H1 (cell line): ENCODE data around the gene CAMTA2. TPM values are rescaled to one million over a fixed set of nuclear protein-coding genes. Genes with fewer than 3 reads are reported as not detected.

ENCODE experiments used
- CTCF ChIA-PET: fragments of 300-600 bp; sonication (Branson Sonifier 250); formaldehyde crosslinking; loops from one replicate; lab custom pipeline; 2021; ENCODE audit not compliant: partially characterized antibody; lab: Charles Lee
- POLR2A ChIA-PET: fragments of 300-600 bp; sonication (Branson Sonifier 250); formaldehyde crosslinking; loops from one replicate; lab custom pipeline; 2021; ENCODE audit warnings: inconsistent platforms; ENCODE audit not compliant: partially characterized antibody; lab: Charles Lee
- DNase-seq, 2 experiments: peaks; one replicate each; pipeline versions ENCODE4 v3.0.0 to v3.0.0-alpha.2; 2010 to 2022; ENCODE audit warnings: low spot score in 2 of 2, low read depth in 1 of 2, mixed read lengths in 1 of 2
- FAIRE-seq: peaks from 2 replicates; lab custom pipeline; 2011; peaks lifted over from hg19 to GRCh38; lab: Jason Lieb, UNC
- H2AFZ ChIP-seq: 2 replicates; pipeline ENCODE4 v1.8.1; 2012; ENCODE audit warnings: low read length, inconsistent platforms
- H2AK5ac ChIP-seq: 2 replicates; pipeline ENCODE4 v1.6.1; 2013; ENCODE audit warnings: low read depth, low read length
- H2BK120ac ChIP-seq: replicated peaks from 2 replicates; pipeline ENCODE3; 2013; ENCODE audit warnings: low read depth, low read length, inconsistent platforms
- H2BK12ac ChIP-seq: 2 replicates; pipeline ENCODE4 v1.6.1; 2013; ENCODE audit warnings: low read depth, low read length
- H2BK15ac ChIP-seq: 2 replicates; pipeline ENCODE4 v1.6.1; 2013; ENCODE audit warnings: low read length
- H2BK20ac ChIP-seq: 2 replicates; pipeline ENCODE4 v1.6.1; 2013; ENCODE audit warnings: low read length
- H2BK5ac ChIP-seq: 2 replicates; pipeline ENCODE4 v1.6.1; 2013; ENCODE audit warnings: low read depth, low read length
- H3K14ac ChIP-seq: 2 replicates; pipeline ENCODE4 v1.6.1; 2013; ENCODE audit warnings: inconsistent platforms; ENCODE audit not compliant: insufficient read length
- H3K18ac ChIP-seq: 2 replicates; pipeline ENCODE4 v1.6.1; 2013; ENCODE audit warnings: low read length; ENCODE audit errors: extremely low read depth
- H3K23ac ChIP-seq: 2 replicates; pipeline ENCODE4 v1.6.1; 2013; ENCODE audit warnings: inconsistent platforms; ENCODE audit not compliant: insufficient read length
- H3K23me2 ChIP-seq: 2 replicates; pipeline ENCODE4 v1.6.1; 2013; ENCODE audit warnings: low read depth, low read length
- H3K27ac ChIP-seq: 2 replicates; pipeline ENCODE4 v1.6.1; 2011; ENCODE audit warnings: low read depth, low read length, inconsistent platforms
- H3K27me3 ChIP-seq, 4 experiments: replicated peaks in 1 of 4; 1 replicate in 1 of 4; 2 replicates in 3 of 4; pipeline versions ENCODE4 v1.6.1 to v1.8.1; 2011 to 2013; ENCODE audit warnings: low read length in 3 of 4, mild to moderate bottlenecking in 3 of 4, inconsistent platforms in 2 of 4, mixed read lengths in 2 of 4, moderate library complexity in 1 of 4; ENCODE audit not compliant: control insufficient read depth in 3 of 4, insufficient read depth in 3 of 4; ENCODE audit errors: extremely low read depth in 1 of 4
- H3K36me3 ChIP-seq, 4 experiments: 2 replicates each; pipeline versions ENCODE4 v1.6.1 to v1.8.1; 2011 to 2013; ENCODE audit warnings: mild to moderate bottlenecking in 4 of 4, low read length in 3 of 4, moderate library complexity in 2 of 4, control low read depth in 1 of 4, inconsistent platforms in 1 of 4; ENCODE audit not compliant: insufficient read depth in 4 of 4, control insufficient read depth in 2 of 4
- H3K4ac ChIP-seq: replicated peaks from 2 replicates; pipeline ENCODE3; 2013; ENCODE audit warnings: low read length, low read depth, mixed read lengths, inconsistent platforms; ENCODE audit not compliant: insufficient read length
- H3K4me1 ChIP-seq, 4 experiments: replicated peaks in 1 of 4; 1 replicate in 1 of 4; 2 replicates in 3 of 4; pipeline versions ENCODE4 v1.6.1 to v1.8.1; 2011 to 2013; ENCODE audit warnings: low read length in 3 of 4, inconsistent platforms in 2 of 4, mixed read lengths in 1 of 4; ENCODE audit not compliant: insufficient read depth in 4 of 4, control insufficient read depth in 3 of 4
- H3K4me2 ChIP-seq, 2 experiments: 2 replicates each; pipeline versions ENCODE4 v1.6.1 to v1.8.1; 2011 to 2013; ENCODE audit warnings: low read depth in 2 of 2, low read length in 2 of 2, control low read depth in 1 of 2, inconsistent platforms in 1 of 2, mild to moderate bottlenecking in 1 of 2; ENCODE audit not compliant: insufficient read depth in 1 of 2
- H3K4me3 ChIP-seq, 4 experiments: fragments of 200-600, 300-600 bp in 1 of 4; sonication (generic), shearing (Covaris generic), sonication (Bioruptor Twin) in 1 of 4; 2 replicates each; pipeline versions ENCODE4 v1.5.1 to v1.8.1; 2011 to 2016; ENCODE audit warnings: low read length in 4 of 4, low read depth in 3 of 4, control low read depth in 2 of 4, inconsistent platforms in 2 of 4, mild to moderate bottlenecking in 2 of 4, mixed read lengths in 1 of 4, moderate library complexity in 1 of 4; ENCODE audit not compliant: insufficient read depth in 2 of 4; ENCODE audit errors: extremely low read depth in 1 of 4
- H3K56ac ChIP-seq: replicated peaks from 2 replicates; pipeline ENCODE3; 2013; ENCODE audit warnings: low read depth, mild to moderate bottlenecking, mixed read lengths, low read length, inconsistent platforms; ENCODE audit not compliant: insufficient read length
- H3K79me1 ChIP-seq: 2 replicates; pipeline ENCODE4 v1.6.1; 2013; ENCODE audit warnings: low read depth, low read length, control low read depth
- H3K79me2 ChIP-seq, 2 experiments: 2 replicates each; pipeline versions ENCODE4 v1.6.1 to v1.8.1; 2012 to 2013; ENCODE audit warnings: low read length in 2 of 2, mild to moderate bottlenecking in 2 of 2, inconsistent platforms in 1 of 2; ENCODE audit not compliant: insufficient read depth in 2 of 2, control insufficient read depth in 1 of 2
- H3K9ac ChIP-seq, 4 experiments: replicated peaks in 1 of 4; 1 replicate in 1 of 4; 2 replicates in 3 of 4; pipeline versions ENCODE4 v1.6.1 to v1.8.1; 2011 to 2013; ENCODE audit warnings: low read depth in 3 of 4, low read length in 3 of 4, control low read depth in 2 of 4, mild to moderate bottlenecking in 2 of 4, moderate library complexity in 2 of 4, inconsistent platforms in 1 of 4; ENCODE audit errors: extremely low read depth in 1 of 4
- H3K9me3 ChIP-seq, 2 experiments: 2 replicates each; pipeline versions ENCODE4 v1.6.1 to v1.8.1; 2012 to 2013; ENCODE audit warnings: mild to moderate bottlenecking in 2 of 2, moderate library complexity in 2 of 2, control low read depth in 1 of 2, inconsistent platforms in 1 of 2, low read depth in 1 of 2, low read length in 1 of 2, mixed read lengths in 1 of 2; ENCODE audit not compliant: insufficient read depth in 2 of 2
- H4K20me1 ChIP-seq, 2 experiments: replicated peaks in 1 of 2; 2 replicates each; pipeline versions ENCODE3 to v1.8.1; 2011 to 2013; ENCODE audit warnings: inconsistent platforms in 2 of 2, low read length in 2 of 2, mild to moderate bottlenecking in 1 of 2; ENCODE audit not compliant: insufficient read depth in 2 of 2, control insufficient read depth in 1 of 2
- H4K5ac ChIP-seq: 2 replicates; pipeline ENCODE4 v1.6.1; 2013; ENCODE audit warnings: low read length, low read depth, mixed read lengths, inconsistent platforms; ENCODE audit not compliant: insufficient read length
- H4K8ac ChIP-seq: 2 replicates; pipeline ENCODE4 v1.8.0; 2013; ENCODE audit warnings: mild to moderate bottlenecking, moderate library complexity, low read length, inconsistent platforms; ENCODE audit not compliant: insufficient read depth; ENCODE audit errors: extremely low read depth
- H4K91ac ChIP-seq: replicated peaks from 2 replicates; pipeline ENCODE3; 2013; ENCODE audit warnings: low read length, mixed read lengths, inconsistent platforms; ENCODE audit not compliant: insufficient read length
- BCL11A ChIP-seq, 2 experiments: IDR thresholded peaks; one replicate each; pipeline ENCODE4 v1.6.1; 2011; ENCODE audit warnings: low read depth in 2 of 2, low read length in 2 of 2, mild to moderate bottlenecking in 2 of 2
- CBX8 ChIP-seq: fragments of 300-800, 300-1000 bp; sonication (generic); IDR thresholded peaks from 2 replicates; pipeline ENCODE4 v1.7.1; 2016; ENCODE audit warnings: low read depth, low read length, borderline replicate concordance
- CREB1 ChIP-seq: IDR thresholded peaks from 2 replicates; pipeline ENCODE4 v1.6.1; 2012; ENCODE audit warnings: inconsistent platforms
- JUN ChIP-seq: IDR thresholded peaks from 2 replicates; pipeline ENCODE4 v1.6.1; 2011; ENCODE audit warnings: low read depth, mild to moderate bottlenecking, improper control_type of control experiment, low read length
- PHF8 ChIP-seq: fragments of 200-600 bp; sonication (generic); conservative IDR thresholded peaks from 2 replicates; pipeline ENCODE4 v1.7.1; 2012; ENCODE audit warnings: low read depth, mild to moderate bottlenecking, inconsistent platforms, low read length, moderate library complexity
- RNF2 ChIP-seq: fragments of 200-900, 300-1000 bp; sonication (generic); IDR thresholded peaks from 2 replicates; pipeline ENCODE4 v1.7.1; 2016; ENCODE audit warnings: borderline replicate concordance, low read depth, mild to moderate bottlenecking, antibody characterized with exemption, low read length; ENCODE audit not compliant: poor library complexity, severe bottlenecking; ENCODE audit errors: missing control alignments
- TAF7 ChIP-seq: optimal IDR thresholded peaks from 2 replicates; pipeline ENCODE3; 2011; ENCODE audit warnings: low read depth, mild to moderate bottlenecking, inconsistent platforms, low read length, moderate library complexity, borderline replicate concordance
- TCF12 ChIP-seq: IDR thresholded peaks from 2 replicates; pipeline ENCODE4 v1.6.1; 2011; ENCODE audit warnings: low read depth, mild to moderate bottlenecking, low read length
- USF2 ChIP-seq: IDR thresholded peaks from 2 replicates; pipeline ENCODE4 v1.6.1; 2011; ENCODE audit warnings: low read length, improper control_type of control experiment
- WGBS, 2 experiments: shearing (Covaris generic) in 1 of 2; methylation state at CpG; one replicate each; pipeline versions ENCODE4 v1.1.6 to v1.1.7; 2013 to 2015; ENCODE audit warnings: low lambda C conversion rate in 2 of 2, mixed read lengths in 2 of 2, inconsistent platforms in 1 of 2, low coverage in 1 of 2, missing lambda C conversion rate in 1 of 2; ENCODE audit not compliant: insufficient replicate concordance in 2 of 2, insufficient coverage in 1 of 2, insufficient read length in 1 of 2; ENCODE audit errors: extremely low coverage in 1 of 2, missing lambda C conversion rate in 1 of 2; 5-methylcytosine and 5-hydroxymethylcytosine counted together
- polyA plus RNA-seq, 7 experiments: library from polyadenylated mRNA; depleted of rRNA in 3 of 7; stranded (reverse) in 5 of 7; unstranded in 2 of 7; fragments of >200 nt in 5 of 7; fragments of 200-250 nt in 2 of 7; gene quantifications; 1 replicate in 5 of 7; 2 replicates in 1 of 7; 4 replicates in 1 of 7; pipeline versions ENCODE4 v1.2.1 to v1.2.3, GENCODE V29; 2011 to 2013; ENCODE audit warnings: missing spikeins in 2 of 7, mixed read lengths in 2 of 7
- total RNA-seq: library from RNA; stranded (reverse); fragmentation: NEBNext Ultra II Directional; extraction: Animal tissue kit (Norgen Biotek cat#: 25700); gene quantifications from 2 replicates; pipeline ENCODE4 v1.2.1, GENCODE V29; 2021

Gene CAMTA2
- total and polyA plus RNA-seq, 2 of the 8 experiments (the other 6 are each of a cell fraction or from before 2014, with no cell fraction given), result 5.5 to 12.0 TPM

- FAIRE-seq, result no peak
- Histone ChIP-seq H3K36me3 (peaks cover 2 to 30% (median 22%) of the 10 kb centered on the region in 4 experiments), H2AFZ (no peak within 1 kb of the TSS)
- TF ChIP-seq TAF7 (peak; percentile 80), CREB1 (no peak), PHF8 (peak; percentile 84), JUN (no peak), RNF2 (no peak), BCL11A (IDR thresholded peaks at IDR 0.05; ENCODE audit: low read depth in 2 of 2, low read length in 2 of 2) (no peak), CBX8 (no peak), USF2 (no peak), TCF12 (no peak)
Observed at GRCh38 chr17:4948166-4948930, 39.1 kb downstream of the CAMTA2 start, which contains the start of gene PFN1. PFN1 (minus strand) TSS chr17:4948530; CDS start chr17:4948394, 136 bp downstream.

More at GRCh38 chr17:4948166-4948930, 39.1 kb downstream of the CAMTA2 start, which contains the start of gene PFN1:
- H4K5ac ChIP-seq, result peak within 1 kb of the TSS; percentile 97
- peak within 1 kb of the TSS; percentile 98 for H2BK5ac ChIP-seq
- peaks cover 4 to 17% (median 10%) of the 10 kb centered on the region in 4 experiments for H3K4me1 ChIP-seq
- POLR2A ChIA-PET, result interaction anchor here (0.6 to 32.4 kb wide), 21 partner anchors 1 to 338 kb away, joined by 3 to 987 read pairs (median 7); partner anchors contain the start of genes C17orf107, CAMTA2, ENO3 and GP1BA
- CTCF ChIA-PET, result interaction anchor here (0.7 to 2.1 kb wide), 3 partner anchors 8 to 19 kb away, joined by 3 to 5 read pairs (median 3); partner anchors contain the start of genes RNF167 and SLC25A11
- peak within 1 kb of the TSS; percentile 87; the same call in 1 of the 2 replicates for H2BK12ac ChIP-seq
- peak within 1 kb of the TSS; percentile 94 for H3K27ac ChIP-seq
- peak within 1 kb of the TSS; percentile 96 for H4K8ac ChIP-seq
- H4K91ac ChIP-seq, result peak within 1 kb of the TSS; percentile 99
- peak within 1 kb of the TSS; percentile 91 to 99 (median 95) for H3K9ac ChIP-seq
- no peaks in the 10 kb centered on the region for H3K27me3 ChIP-seq
- H3K14ac ChIP-seq, result no peak within 1 kb of the TSS
- peak within 1 kb of the TSS; percentile 98 for H3K56ac ChIP-seq
- peak within 1 kb of the TSS; percentile 51 for H2BK120ac ChIP-seq
- H3K18ac ChIP-seq, result peak within 1 kb of the TSS; percentile 99
- peak within 1 kb of the TSS; percentile 81; the same call in 1 of the 2 replicates for H2BK15ac ChIP-seq
- H3K4me3 ChIP-seq, result peak within 1 kb of the TSS; percentile 87 to 99 (median 96)
- no peaks in the 10 kb centered on the region for H3K9me3 ChIP-seq
- H2BK20ac ChIP-seq, result 0 out of 2 replicates have a peak within 1 kb of the TSS, but pooled peaks have one; percentile 48
- DNase-seq, result peak in 1 of 2 experiments; percentile 74
- H3K4me2 ChIP-seq, result peak within 1 kb of the TSS; percentile 87 to 95
- 0 out of 2 replicates have a peak, but pooled peaks cover 2% of the 10 kb centered on the region for H3K79me1 ChIP-seq
- H2AK5ac ChIP-seq, result peak within 1 kb of the TSS; percentile 53; the same call in 1 of the 2 replicates
- 0% methylated on average over 21 of the region's 59 CpGs; no CpG with 5 or more reads in 1 of the 2 experiments for WGBS, 2 experiments
- H4K20me1 ChIP-seq, result peaks cover 16 to 19% of the 10 kb centered on the region in 2 experiments
- peaks cover 8 to 39% of the 10 kb centered on the region in 2 experiments for H3K79me2 ChIP-seq
- no peak within 1 kb of the TSS for H3K23ac ChIP-seq
- H3K4ac ChIP-seq, result peak within 1 kb of the TSS; percentile 96
- peaks cover 18% of the 10 kb centered on the region for H3K23me2 ChIP-seq
